ENCODE data around the gene FOLR3. TPM values are rescaled to one million over a fixed set of nuclear protein-coding genes. Genes with fewer than 3 reads are reported as not detected.

The FOLR3 gene
- total RNA-seq, 1 experiment from 2014 or later: not detected

DNA sequence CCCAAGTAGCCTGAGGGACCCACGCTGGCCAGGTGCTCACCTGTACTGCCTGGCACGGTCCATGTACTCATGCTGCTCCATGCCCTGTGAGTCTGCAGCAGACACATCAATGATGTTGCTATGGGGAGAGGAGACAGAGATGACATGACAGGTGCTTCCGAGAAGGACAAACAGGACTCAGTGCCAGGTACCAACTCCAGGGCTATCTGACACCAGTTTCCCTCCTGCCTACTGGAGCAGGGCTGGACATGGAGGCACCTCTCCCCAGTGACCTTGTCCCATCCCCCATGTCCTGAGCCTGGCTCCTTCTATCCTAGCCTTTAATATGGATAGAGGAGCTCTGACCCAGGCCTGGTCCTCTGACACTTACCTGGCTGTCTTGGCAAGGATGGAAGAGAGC, 36.8 kb upstream of the FOLR3 start:
- H3K9ac ChIP-seq (ENCODE audit: low read length): no peak overlapping the region
- intact Hi-C loops (cut with micrococcal nuclease): no loop called here
- no peak for DNase-seq
- H3K4me2 ChIP-seq (ENCODE audit: low read length): no peak overlapping the region
- ATAC-seq: no peak
- H3K79me2 ChIP-seq (ENCODE audit: low read length): peaks cover 31% of the 10 kb centered on the region
- H3F3A ChIP-seq (ENCODE audit: low read length, unreplicated experiment): no peaks in the 10 kb centered on the region
- no TSS peak for BruUV-seq (replicated peaks)
- peaks cover 32% of the 10 kb centered on the region; the same call in 1 of the 2 replicates for H3K36me3 ChIP-seq (ENCODE audit: low read depth, low read length)
- no peaks in the 10 kb centered on the region for H4K20me1 ChIP-seq (ENCODE audit: low read length)
- no peak for TF ChIP-seq CTCF (conservative IDR thresholded peaks at IDR 0.05; ENCODE audit: low read depth, low read length)
- TF ChIP-seq EZH2phosphoT487 (IDR thresholded peaks at IDR 0.05; ENCODE audit: borderline replicate concordance, low read length): no peak
- TF ChIP-seq EZH2 (IDR thresholded peaks at IDR 0.05; ENCODE audit: low read length, unreplicated experiment): no peak
- no peak overlapping the region for H3K27ac ChIP-seq (ENCODE audit: low read length)
- no peaks in the 10 kb centered on the region for H3K27me3 ChIP-seq (ENCODE audit: low read length)
- no peaks in the 10 kb centered on the region for H3K9me2 ChIP-seq (replicated peaks; ENCODE audit: low read length)
- CTCF ChIA-PET: no interaction called here
- H3K9me3 ChIP-seq (ENCODE audit: low read length): no peaks in the 10 kb centered on the region
- POLR2A ChIA-PET (ENCODE audit: unreplicated experiment): no interaction called here
- H3K4me3 ChIP-seq (ENCODE audit: low read length): no peak overlapping the region
- H3K4me1 ChIP-seq (ENCODE audit: insufficient read depth, low read length): peaks cover 16% of the 10 kb centered on the region
- no peak overlapping the region for H2AFZ ChIP-seq (ENCODE audit: low read length)

DNA sequence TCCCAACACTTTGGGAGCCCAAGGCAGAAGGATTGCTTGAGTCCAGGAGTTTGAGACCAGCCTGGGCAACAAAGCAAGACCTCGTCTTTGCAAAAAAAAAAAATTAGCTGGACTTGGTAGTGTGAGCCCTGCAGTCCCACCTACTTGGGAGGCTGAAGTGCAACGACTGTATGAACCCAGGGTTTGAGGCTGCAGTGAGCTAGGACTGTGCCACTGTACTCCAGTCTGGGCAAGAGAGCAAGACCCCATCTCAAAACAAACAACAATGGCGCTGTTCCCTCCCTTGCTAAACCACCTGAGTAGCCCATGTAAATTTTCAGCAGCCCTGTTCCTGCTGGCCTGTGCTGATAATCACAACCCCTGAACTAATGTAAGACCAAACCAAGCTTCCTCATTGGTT, 35.5 kb upstream of the FOLR3 start:
- H3K9me2 ChIP-seq (replicated peaks; ENCODE audit: low read length): no peaks in the 10 kb centered on the region
- H3K4me3 ChIP-seq (ENCODE audit: low read length): no peak overlapping the region
- peaks cover 18% of the 10 kb centered on the region for H3K4me1 ChIP-seq (ENCODE audit: insufficient read depth, low read length)
- ChIA-PET CTCF (no interaction called here), POLR2A (ENCODE audit: unreplicated experiment) (no interaction called here)
- no peak overlapping the region for H3K27ac ChIP-seq (ENCODE audit: low read length)
- no peak for TF ChIP-seq EZH2phosphoT487 (IDR thresholded peaks at IDR 0.05; ENCODE audit: borderline replicate concordance, low read length)
- TF ChIP-seq EZH2 (IDR thresholded peaks at IDR 0.05; ENCODE audit: low read length, unreplicated experiment): no peak
- TF ChIP-seq CTCF (conservative IDR thresholded peaks at IDR 0.05; ENCODE audit: low read depth, low read length): no peak
- H4K20me1 ChIP-seq (ENCODE audit: low read length): no peaks in the 10 kb centered on the region
- H3K79me2 ChIP-seq (ENCODE audit: low read length): peaks cover 31% of the 10 kb centered on the region
- no peaks in the 10 kb centered on the region for H3K9me3 ChIP-seq (ENCODE audit: low read length)
- DNase-seq (no peak), ATAC-seq (no peak)
- no peaks in the 10 kb centered on the region for H3F3A ChIP-seq (ENCODE audit: low read length, unreplicated experiment)
- H3K9ac ChIP-seq (ENCODE audit: low read length): no peak overlapping the region
- no TSS peak for BruUV-seq (replicated peaks)
- intact Hi-C loops (cut with micrococcal nuclease): loop anchor here (5.0 kb wide), 1 partner anchor 82 kb away; no protein-coding TSS in a partner anchor
- H3K4me2 ChIP-seq (ENCODE audit: low read length): no peak overlapping the region
- H3K27me3 ChIP-seq (ENCODE audit: low read length): no peaks in the 10 kb centered on the region
- peaks cover 25% of the 10 kb centered on the region; the same call in 1 of the 2 replicates for H3K36me3 ChIP-seq (ENCODE audit: low read depth, low read length)
- no peak overlapping the region for H2AFZ ChIP-seq (ENCODE audit: low read length)

DNA sequence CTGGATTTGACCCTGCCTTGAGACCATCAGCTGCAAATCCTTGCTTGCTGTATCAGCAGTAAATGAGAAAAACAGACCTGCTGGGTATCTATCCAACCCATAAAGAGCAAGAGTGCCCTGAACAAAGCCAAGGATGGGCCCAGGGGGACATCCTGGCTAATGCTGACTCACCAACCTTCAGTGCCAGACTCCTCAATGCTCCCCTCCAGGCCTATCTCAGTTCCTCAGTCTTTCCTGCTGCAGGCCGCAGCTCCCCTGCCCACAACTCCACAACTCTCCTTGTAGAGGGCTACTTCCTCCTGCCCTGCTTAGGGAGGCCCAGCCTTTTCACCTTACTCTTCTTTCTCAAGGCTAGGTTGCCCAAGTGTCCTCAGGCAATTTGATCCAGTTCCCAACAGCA, 35.1 kb upstream of the FOLR3 start:
- no peak overlapping the region for H2AFZ ChIP-seq (ENCODE audit: low read length)
- H3K9me2 ChIP-seq (replicated peaks; ENCODE audit: low read length): no peaks in the 10 kb centered on the region
- POLR2A ChIA-PET (ENCODE audit: unreplicated experiment): no interaction called here
- H3K4me1 ChIP-seq (ENCODE audit: insufficient read depth, low read length): peaks cover 18% of the 10 kb centered on the region
- no peak for ATAC-seq
- intact Hi-C loops (cut with micrococcal nuclease): loop anchor here (5.0 kb wide), 1 partner anchor 82 kb away; no protein-coding TSS in a partner anchor
- no peaks in the 10 kb centered on the region for H3F3A ChIP-seq (ENCODE audit: low read length, unreplicated experiment)
- TF ChIP-seq EZH2 (IDR thresholded peaks at IDR 0.05; ENCODE audit: low read length, unreplicated experiment): no peak
- TF ChIP-seq CTCF (conservative IDR thresholded peaks at IDR 0.05; ENCODE audit: low read depth, low read length): no peak
- TF ChIP-seq EZH2phosphoT487 (IDR thresholded peaks at IDR 0.05; ENCODE audit: borderline replicate concordance, low read length): no peak
- no peak overlapping the region for H3K9ac ChIP-seq (ENCODE audit: low read length)
- H3K36me3 ChIP-seq (ENCODE audit: low read depth, low read length): peaks cover 25% of the 10 kb centered on the region; the same call in 1 of the 2 replicates
- H3K9me3 ChIP-seq (ENCODE audit: low read length): no peaks in the 10 kb centered on the region
- no peaks in the 10 kb centered on the region for H3K27me3 ChIP-seq (ENCODE audit: low read length)
- H3K27ac ChIP-seq (ENCODE audit: low read length): no peak overlapping the region
- DNase-seq: no peak
- H3K4me3 ChIP-seq (ENCODE audit: low read length): no peak overlapping the region
- H4K20me1 ChIP-seq (ENCODE audit: low read length): no peaks in the 10 kb centered on the region
- BruUV-seq (replicated peaks): no TSS peak
- peaks cover 31% of the 10 kb centered on the region for H3K79me2 ChIP-seq (ENCODE audit: low read length)
- CTCF ChIA-PET: no interaction called here
- H3K4me2 ChIP-seq (ENCODE audit: low read length): 0 out of 2 replicates have a peak overlapping the region, but pooled peaks have one; percentile 92

All from PC-3 (cell line).